PFSK-1 (cell line): Measurements from ENCODE around the gene ITCH.

Experiments
- FOXP2 ChIP-seq: optimal IDR thresholded peaks from 2 replicates; pipeline ENCODE3; 2011; ENCODE audit warnings: borderline replicate concordance, control low read depth, inconsistent platforms; ENCODE audit not compliant: insufficient read depth; ENCODE audit errors: extremely low read length, extremely low read depth
- POLR2AphosphoS5 ChIP-seq: IDR thresholded peaks from 2 replicates; pipeline ENCODE4 v1.6.1; 2012; ENCODE audit warnings: low read depth, mild to moderate bottlenecking, control low read depth, low read length, moderate library complexity
- SIN3A ChIP-seq: IDR thresholded peaks from 2 replicates; pipeline ENCODE4 v1.6.1; 2012; ENCODE audit warnings: mild to moderate bottlenecking, low read length, moderate library complexity, borderline replicate concordance; ENCODE audit not compliant: insufficient read depth
- TAF1 ChIP-seq: IDR thresholded peaks from 2 replicates; pipeline ENCODE4 v1.6.1; 2012; ENCODE audit warnings: low read length, control low read depth, borderline replicate concordance; ENCODE audit not compliant: insufficient read depth
- TF ChIP-seq, protein P1 (sequence below), 2 experiments: IDR thresholded peaks; 2 replicates each; pipeline versions ENCODE4 v1.6.1 to v1.8.0; 2011 to 2012; ENCODE audit warnings: low read depth in 2 of 2, low read length in 2 of 2, control low read depth in 1 of 2, inconsistent platforms in 1 of 2, mild to moderate bottlenecking in 1 of 2, moderate library complexity in 1 of 2; ENCODE audit not compliant: insufficient read depth in 1 of 2

Gene ITCH

DNA sequence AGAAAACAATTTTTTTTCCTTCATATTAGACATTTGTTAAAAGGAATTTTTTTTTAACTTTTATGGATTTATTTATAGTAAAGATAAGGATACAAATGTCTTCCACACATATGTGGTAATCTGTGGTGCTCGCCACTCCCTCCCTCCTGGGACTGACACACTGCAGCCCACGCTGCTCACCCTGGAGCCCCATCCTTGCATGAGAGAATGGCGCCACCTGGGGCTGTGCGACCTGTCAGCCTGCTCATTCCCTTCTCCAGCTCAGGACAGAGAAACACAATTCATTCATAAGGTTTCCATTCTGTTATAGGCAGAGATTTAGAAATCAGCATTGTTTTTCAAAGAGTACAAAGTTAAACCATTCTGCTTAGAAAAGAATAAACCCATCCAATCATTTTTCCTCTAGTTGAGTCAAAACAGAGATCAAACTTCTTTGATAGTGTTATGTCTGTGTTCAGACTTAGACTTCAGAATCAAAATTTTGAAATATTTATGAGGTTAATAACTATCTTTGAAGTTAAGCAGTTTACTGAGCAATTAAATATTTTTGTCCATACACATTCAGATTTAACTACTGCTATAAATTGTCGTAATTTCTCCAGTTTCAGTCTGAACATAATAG is 110.3 kb downstream of the ITCH start:
- TF ChIP-seq FOXP2 (no peak), POLR2AphosphoS5 (no peak), TAF1 (no peak), SIN3A (no peak)
- TF ChIP-seq, protein P1, sequence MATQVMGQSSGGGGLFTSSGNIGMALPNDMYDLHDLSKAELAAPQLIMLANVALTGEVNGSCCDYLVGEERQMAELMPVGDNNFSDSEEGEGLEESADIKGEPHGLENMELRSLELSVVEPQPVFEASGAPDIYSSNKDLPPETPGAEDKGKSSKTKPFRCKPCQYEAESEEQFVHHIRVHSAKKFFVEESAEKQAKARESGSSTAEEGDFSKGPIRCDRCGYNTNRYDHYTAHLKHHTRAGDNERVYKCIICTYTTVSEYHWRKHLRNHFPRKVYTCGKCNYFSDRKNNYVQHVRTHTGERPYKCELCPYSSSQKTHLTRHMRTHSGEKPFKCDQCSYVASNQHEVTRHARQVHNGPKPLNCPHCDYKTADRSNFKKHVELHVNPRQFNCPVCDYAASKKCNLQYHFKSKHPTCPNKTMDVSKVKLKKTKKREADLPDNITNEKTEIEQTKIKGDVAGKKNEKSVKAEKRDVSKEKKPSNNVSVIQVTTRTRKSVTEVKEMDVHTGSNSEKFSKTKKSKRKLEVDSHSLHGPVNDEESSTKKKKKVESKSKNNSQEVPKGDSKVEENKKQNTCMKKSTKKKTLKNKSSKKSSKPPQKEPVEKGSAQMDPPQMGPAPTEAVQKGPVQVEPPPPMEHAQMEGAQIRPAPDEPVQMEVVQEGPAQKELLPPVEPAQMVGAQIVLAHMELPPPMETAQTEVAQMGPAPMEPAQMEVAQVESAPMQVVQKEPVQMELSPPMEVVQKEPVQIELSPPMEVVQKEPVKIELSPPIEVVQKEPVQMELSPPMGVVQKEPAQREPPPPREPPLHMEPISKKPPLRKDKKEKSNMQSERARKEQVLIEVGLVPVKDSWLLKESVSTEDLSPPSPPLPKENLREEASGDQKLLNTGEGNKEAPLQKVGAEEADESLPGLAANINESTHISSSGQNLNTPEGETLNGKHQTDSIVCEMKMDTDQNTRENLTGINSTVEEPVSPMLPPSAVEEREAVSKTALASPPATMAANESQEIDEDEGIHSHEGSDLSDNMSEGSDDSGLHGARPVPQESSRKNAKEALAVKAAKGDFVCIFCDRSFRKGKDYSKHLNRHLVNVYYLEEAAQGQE (IDR thresholded peaks at IDR 0.05; ENCODE audit: insufficient read depth in 1 of 2, low read depth in 2 of 2, low read length in 2 of 2) = no peak

DNA sequence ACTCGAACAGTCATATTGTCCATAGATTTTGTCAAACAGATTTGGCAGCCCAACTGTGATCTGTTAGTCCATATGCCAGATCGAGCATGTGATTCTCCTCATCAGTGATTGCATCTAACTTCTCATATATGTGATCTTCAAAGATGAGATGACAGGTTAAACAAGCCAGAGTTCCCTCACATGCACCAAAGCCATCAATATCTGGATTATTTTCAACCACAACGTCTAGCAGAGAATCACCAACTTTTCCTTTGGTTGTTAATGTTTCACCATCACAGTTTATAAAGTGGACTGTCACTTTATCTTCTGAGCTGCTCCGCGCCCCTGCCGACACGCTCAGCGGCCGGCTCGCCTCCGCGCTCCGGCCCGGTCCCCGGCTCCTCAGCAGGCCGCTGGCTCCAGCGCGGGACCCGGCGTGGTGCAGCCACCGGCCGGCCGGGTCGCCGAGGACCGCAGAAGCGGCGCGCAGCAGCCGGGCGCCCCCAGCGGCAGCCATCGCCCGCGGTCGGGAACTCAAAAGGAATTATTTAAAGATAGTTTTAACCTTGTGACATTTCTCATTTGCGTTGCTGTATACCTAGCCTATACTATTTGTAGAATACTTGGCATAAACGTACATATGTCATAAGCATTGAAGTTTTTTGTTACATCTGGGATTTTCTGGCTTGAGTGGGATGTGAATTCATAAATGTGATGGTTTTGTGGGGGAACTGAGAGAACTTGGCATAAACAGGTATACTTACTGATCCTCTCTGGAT is 113.1 kb downstream of the ITCH start:
- TF ChIP-seq FOXP2 = no peak
- no peak for TF ChIP-seq POLR2AphosphoS5

DNA sequence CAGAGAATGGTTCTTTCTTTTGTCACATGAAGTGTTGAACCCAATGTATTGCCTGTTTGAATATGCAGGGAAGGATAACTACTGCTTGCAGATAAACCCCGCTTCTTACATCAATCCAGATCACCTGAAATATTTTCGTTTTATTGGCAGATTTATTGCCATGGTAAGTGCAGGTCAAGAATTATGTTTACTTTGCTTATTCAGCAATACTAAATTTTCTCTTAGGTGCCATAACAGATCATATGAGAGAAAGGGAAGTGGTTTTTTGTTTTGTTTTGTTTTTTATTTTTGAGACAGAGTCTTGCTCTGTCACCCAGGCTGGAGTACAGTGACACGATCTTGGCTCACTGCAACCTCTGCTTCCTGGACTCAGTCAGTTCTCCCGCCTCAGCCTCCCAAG is 116.6 kb downstream of the ITCH start:
- TF ChIP-seq SIN3A (no peak), FOXP2 (no peak), POLR2AphosphoS5 (no peak), TAF1 (no peak)
- TF ChIP-seq, protein P1 (IDR thresholded peaks at IDR 0.05; ENCODE audit: insufficient read depth in 1 of 2, low read depth in 2 of 2, low read length in 2 of 2) = no peak

DNA sequence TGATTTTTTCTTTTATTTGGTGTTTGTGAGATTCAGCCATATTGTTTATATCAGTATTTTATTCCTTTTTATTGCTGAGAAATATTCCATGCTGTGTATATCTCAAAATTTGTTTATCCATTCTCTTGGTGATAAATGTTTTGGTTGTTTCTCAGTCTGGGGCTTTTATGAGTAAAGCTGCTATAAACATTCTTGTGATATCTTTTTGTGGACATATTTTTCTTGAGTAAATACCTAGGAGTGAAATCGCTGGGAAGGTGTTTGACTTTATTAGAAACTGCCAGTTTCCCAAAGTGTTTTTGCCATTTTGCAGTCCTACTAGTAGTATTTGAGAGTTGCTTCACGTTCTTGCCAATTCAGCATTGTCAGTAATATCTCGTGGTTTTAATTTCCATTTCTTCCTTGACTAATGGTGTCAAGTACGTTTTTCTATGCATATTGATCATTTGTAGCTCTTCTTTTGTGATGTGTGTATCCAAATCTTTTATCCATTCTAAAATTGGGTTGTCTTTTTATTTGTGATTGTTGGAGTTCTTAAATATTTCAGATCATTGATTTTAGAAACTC is 122.1 kb downstream of the ITCH start:
- TF ChIP-seq SIN3A = no peak
- TF ChIP-seq, protein P1 (IDR thresholded peaks at IDR 0.05; ENCODE audit: insufficient read depth in 1 of 2, low read depth in 2 of 2, low read length in 2 of 2) = no peak
- no peak for TF ChIP-seq TAF1
- no peak for TF ChIP-seq FOXP2
- TF ChIP-seq POLR2AphosphoS5 = no peak

DNA sequence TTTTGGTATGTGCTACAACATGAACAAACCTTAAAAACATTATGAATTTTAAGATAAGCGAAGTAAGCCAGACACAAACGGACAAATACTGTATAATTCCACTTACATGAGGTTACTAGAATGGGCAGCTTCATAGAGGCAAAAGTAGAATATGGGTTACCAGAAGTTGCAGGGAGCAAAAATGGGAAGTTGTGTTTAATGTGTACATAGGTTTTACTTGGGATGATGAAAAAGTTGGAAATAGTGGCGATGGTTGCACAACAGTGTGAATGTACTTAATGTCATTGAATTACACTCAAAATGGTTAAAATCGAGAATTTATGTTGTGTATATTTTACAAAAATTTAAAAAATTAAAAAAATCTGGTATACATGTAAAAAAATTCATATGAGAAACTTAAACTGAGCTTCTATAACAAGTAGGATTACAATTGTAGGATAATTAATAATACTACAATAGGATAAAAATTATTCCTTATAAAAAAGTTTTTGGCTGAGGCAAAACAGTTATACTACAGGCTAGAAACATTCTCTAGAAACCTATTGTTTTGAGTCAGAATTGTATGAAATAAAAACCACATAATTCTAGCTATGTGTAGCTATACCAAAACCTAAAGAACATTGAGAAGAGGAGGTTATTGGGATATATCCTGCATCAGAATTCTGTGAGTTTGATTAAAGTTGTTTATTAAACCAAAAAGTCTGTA is 128.3 kb downstream of the ITCH start:
- TF ChIP-seq TAF1 = no peak
- TF ChIP-seq, protein P1 (IDR thresholded peaks at IDR 0.05; ENCODE audit: insufficient read depth in 1 of 2, low read depth in 2 of 2, low read length in 2 of 2) = no peak
- TF ChIP-seq POLR2AphosphoS5 = no peak
- no peak for TF ChIP-seq SIN3A
- TF ChIP-seq FOXP2 = no peak
